GM18951 (cell line): ENCODE measurements around the gene CRTAP.
"Not testable (repeated sequence)": the region's sequence is repeated elsewhere in the genome, so short reads cannot be mapped to it uniquely, and the experiment has no call there.

Experiments used
- POLR2A ChIP-seq: IDR thresholded peaks from 4 replicates; pipeline ENCODE4 v1.6.1; 2011; ENCODE audit warnings: mild to moderate bottlenecking; ENCODE audit not compliant: insufficient read length, insufficient read depth; ENCODE audit errors: extremely low read depth
- in situ Hi-C: fragments of 300-500 bp; cut with MboI; formaldehyde crosslinking; loops from one replicate; pipeline ENCODE4 v1.12.0; 2022; ENCODE audit warnings: low sequenced_read_pairs, mixed read lengths, inconsistent platforms; ENCODE audit not compliant: unreplicated experiment

The CRTAP gene

GRCh38 chr3:33173672-33174071 is 59.9 kb downstream of the CRTAP start:
- in situ Hi-C loops, result no loop called here
- TF ChIP-seq POLR2A, result no peak

GRCh38 chr3:33174095-33174494 is 60.3 kb downstream of the CRTAP start:
- no peak for TF ChIP-seq POLR2A
- in situ Hi-C loops, result no loop called here

GRCh38 chr3:33174711-33175414 is 61.0 kb downstream of the CRTAP start:
- TF ChIP-seq POLR2A, result no peak
- in situ Hi-C loops, result no loop called here

GRCh38 chr3:33179132-33179531 is 65.3 kb downstream of the CRTAP start:
- in situ Hi-C loops, result no loop called here
- TF ChIP-seq POLR2A, result no peak

DNA sequence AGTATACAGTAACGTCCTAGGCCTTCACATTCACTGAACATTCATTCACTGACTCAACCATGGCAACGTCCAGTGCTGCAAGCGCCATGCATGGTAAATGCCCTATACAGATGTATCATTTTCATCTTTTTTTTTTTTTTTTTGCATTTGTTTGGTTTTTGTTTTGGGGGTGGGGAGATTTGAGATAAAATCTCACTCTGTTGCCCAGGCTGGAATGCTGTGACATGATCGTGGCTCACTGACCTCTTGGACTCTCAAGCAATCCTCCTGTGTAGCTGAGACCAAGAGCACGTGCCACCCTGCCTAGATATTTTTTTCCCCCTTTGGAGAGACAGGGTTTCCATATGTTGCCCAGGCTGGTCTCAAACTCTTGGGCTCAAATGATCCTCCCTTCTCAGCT is 67.4 kb downstream of the CRTAP start:
- in situ Hi-C loops, result no loop called here
- TF ChIP-seq POLR2A, result no peak

- in situ Hi-C loops, result not testable (repeated sequence)
These were observed 67.8 kb downstream of the CRTAP start for GRCh38 chr3:33181641-33182040.

DNA sequence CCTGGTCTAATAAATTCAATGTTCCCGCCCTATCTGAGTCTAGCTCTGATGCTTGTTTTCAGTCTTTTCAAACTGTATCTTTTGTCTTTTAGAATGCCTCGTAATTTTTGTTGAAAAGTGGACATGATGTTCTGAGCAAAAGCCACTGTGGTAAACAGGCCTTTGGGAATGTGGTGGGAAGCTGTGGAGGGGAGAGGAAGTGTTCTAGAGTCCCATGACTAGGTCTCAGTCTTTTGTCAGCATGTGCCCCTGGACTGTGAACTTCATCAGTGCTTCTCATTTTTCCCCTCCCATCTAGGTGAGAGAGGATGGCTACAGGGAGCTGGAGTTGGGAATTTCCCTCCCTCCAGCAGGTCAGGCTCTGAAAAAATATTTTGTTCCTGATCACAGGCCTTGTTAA is 71.0 kb downstream of the CRTAP start:
- TF ChIP-seq POLR2A, result no peak
- in situ Hi-C loops, result no loop called here

GRCh38 chr3:33186524-33187367 is 72.9 kb downstream of the CRTAP start:
- in situ Hi-C loops, result no loop called here
- no peak for TF ChIP-seq POLR2A

- in situ Hi-C loops, result no loop called here
- no peak for TF ChIP-seq POLR2A
These were observed 73.5 kb downstream of the CRTAP start for GRCh38 chr3:33187368-33187634.

- no peak for TF ChIP-seq POLR2A
- in situ Hi-C loops, result no loop called here
These were observed 80.5 kb downstream of the CRTAP start for GRCh38 chr3:33194303-33194702.

GRCh38 chr3:33196538-33196937 is 82.7 kb downstream of the CRTAP start:
- in situ Hi-C loops, result no loop called here

More at GRCh38 chr3:33196538-33196937, 82.7 kb downstream of the CRTAP start:
- TF ChIP-seq POLR2A, result no peak
